BJ (cell line): ENCODE data around the gene CACNA2D2. TPM values are rescaled to one million over a fixed set of nuclear protein-coding genes. Genes with fewer than 3 reads are reported as not detected.

Experiments
- CTCF ChIA-PET: fragments of 350-600 bp; formaldehyde crosslinking; extraction: SDS; loops from one replicate; lab custom pipeline; 2021; ENCODE audit warnings: antibody characterized with exemption, inconsistent platforms; lab: Yijun Ruan, JAX
- POLR2A ChIA-PET: fragments of 300-600 bp; sonication (Branson Sonifier 250); formaldehyde crosslinking; extraction: SDS; loops from one replicate; lab custom pipeline; 2021; ENCODE audit warnings: antibody characterized with exemption; lab: Charles Lee
- DNase-seq: peaks from one replicate; pipeline ENCODE4 v3.0.0-alpha.2; 2011; ENCODE audit warnings: low read depth
- H3K27me3 ChIP-seq: 2 replicates; pipeline ENCODE4 v1.6.0; 2011; ENCODE audit warnings: low read length; ENCODE audit not compliant: control insufficient read depth, insufficient read depth
- H3K36me3 ChIP-seq: 2 replicates; pipeline ENCODE4 v1.5.1; 2011; ENCODE audit warnings: low read length; ENCODE audit not compliant: control insufficient read depth, insufficient read depth
- H3K4me3 ChIP-seq: 2 replicates; pipeline ENCODE4 v1.5.1; 2011; ENCODE audit warnings: low read depth, mild to moderate bottlenecking, control low read depth, low read length
- polyA plus RNA-seq: library from polyadenylated mRNA; depleted of rRNA; stranded (reverse); fragments of >200 nt; gene quantifications from 2 replicates; pipeline ENCODE4 v1.2.3, GENCODE V29; 2011
- TF ChIP-seq, protein P1 (sequence below): IDR thresholded peaks from 2 replicates; pipeline ENCODE4 v1.5.1; 2011; ENCODE audit warnings: low read depth, mild to moderate bottlenecking, control low read depth, inconsistent platforms, low read length, moderate library complexity; ENCODE audit not compliant: insufficient read depth

The CACNA2D2 gene
- polyA plus RNA-seq, 1 experiment, result 0.11 TPM

DNA sequence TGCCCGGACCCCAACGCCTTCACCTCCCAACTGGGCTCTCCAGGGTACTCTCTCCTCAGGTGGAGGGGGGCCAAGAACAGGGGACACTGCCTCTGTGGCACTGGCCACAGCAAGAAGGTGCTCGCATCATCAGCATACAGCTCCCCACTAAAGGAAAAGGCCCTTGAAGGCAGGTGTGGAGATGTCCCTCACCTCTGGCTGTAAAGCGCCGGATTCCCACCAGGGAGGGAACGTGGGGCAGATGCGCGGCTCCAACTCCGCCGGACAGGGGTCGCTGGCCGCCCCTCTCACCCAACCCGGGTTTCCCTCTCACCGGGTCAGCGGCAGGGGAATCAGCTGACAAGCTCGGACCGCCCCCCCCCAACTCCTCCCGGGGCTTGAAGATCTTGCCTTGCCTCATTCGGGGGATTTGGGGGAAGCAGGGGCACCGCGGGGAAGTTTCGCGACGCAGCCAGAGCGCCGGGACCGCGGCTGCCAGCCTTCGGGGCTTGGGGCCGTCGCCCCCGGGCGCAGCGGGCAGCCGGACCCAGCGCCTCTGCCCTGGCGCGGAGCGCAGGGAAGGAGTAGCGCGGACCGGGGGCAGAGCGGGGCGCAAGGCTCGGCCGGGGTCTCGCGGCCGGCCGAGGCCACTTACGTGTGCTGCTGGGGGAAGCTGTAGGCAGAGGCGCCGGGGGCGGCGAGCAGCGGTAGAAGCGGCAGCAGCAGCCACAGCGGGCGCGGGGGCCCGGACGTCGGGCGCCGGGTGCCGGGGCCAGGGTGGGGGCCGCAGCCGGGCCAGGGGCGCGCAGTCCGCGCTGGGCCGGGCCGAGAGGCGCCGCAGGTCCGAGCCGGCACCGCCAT is 630 bp downstream of the CACNA2D2 start:
- DNase-seq, result no peak
- H3K27me3 ChIP-seq, result peaks cover 35% of the 10 kb centered on the region
- POLR2A ChIA-PET, result no interaction called here
- no peak overlapping the region for H3K4me3 ChIP-seq
- TF ChIP-seq, protein P1, sequence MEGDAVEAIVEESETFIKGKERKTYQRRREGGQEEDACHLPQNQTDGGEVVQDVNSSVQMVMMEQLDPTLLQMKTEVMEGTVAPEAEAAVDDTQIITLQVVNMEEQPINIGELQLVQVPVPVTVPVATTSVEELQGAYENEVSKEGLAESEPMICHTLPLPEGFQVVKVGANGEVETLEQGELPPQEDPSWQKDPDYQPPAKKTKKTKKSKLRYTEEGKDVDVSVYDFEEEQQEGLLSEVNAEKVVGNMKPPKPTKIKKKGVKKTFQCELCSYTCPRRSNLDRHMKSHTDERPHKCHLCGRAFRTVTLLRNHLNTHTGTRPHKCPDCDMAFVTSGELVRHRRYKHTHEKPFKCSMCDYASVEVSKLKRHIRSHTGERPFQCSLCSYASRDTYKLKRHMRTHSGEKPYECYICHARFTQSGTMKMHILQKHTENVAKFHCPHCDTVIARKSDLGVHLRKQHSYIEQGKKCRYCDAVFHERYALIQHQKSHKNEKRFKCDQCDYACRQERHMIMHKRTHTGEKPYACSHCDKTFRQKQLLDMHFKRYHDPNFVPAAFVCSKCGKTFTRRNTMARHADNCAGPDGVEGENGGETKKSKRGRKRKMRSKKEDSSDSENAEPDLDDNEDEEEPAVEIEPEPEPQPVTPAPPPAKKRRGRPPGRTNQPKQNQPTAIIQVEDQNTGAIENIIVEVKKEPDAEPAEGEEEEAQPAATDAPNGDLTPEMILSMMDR, result no peak
- H3K36me3 ChIP-seq, result no peaks in the 10 kb centered on the region
- CTCF ChIA-PET, result no interaction called here

DNA sequence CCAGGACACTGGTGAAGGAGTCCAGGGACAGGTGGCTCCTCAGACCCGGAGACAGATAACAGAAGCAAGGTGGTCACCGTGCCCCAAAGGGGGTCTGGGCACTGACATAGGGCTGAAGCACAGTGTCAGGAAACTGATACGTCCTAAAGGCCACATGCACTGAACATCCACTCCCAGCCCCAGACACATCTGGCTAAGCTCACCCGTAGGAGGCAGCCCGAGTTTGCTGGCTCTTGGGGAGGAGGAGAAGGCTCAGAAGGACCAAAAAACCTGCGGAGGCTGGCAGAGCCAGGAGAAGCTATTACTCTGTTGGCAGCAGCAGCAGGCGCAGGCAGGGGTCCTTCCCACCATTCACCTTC is 1.2 kb downstream of the CACNA2D2 start:
- no peak for DNase-seq

DNA sequence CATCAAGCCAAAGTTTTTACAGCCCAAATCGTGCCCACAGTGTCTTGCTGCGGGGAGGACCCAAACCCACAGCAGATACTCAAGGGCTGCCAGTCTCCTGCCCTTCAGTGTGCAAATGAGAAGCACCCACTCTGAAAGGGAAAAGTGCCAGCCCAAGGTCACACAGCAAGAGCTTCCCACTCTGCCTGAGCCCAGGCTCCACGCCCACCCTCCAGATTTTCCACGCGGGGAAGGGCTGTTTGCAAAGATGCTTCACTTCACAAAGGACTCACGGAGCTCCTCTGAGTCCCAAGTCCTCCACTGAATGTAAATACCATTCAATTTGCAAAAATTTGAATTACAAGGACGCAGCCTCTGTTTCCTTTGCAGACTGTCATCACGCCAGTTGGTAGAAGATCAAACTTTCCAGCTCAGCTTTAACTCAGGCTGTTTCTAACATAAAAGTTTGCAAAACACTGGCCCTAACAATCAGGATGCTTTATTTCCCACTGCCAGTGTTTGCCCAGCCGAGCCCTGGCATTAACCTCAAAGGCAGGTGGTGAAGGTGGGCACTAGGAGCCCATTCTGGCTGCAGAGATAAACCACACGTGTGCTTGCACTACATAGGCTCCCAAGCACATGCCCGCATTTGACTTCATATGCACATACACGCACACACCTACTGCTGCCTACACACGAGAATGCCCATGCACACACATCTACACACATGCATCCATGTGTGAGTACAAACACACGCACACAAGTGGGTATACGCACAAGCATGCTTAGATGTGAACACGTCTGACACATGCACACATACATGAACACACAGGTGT is 7.6 kb downstream of the CACNA2D2 start:
- TF ChIP-seq, protein P1, result no peak
- Histone ChIP-seq H3K36me3 (no peaks in the 10 kb centered on the region), H3K27me3 (peaks cover 6% of the 10 kb centered on the region; the same call in 1 of the 2 replicates), H3K4me3 (no peak overlapping the region)
- POLR2A ChIA-PET, result no interaction called here
- CTCF ChIA-PET, result interaction anchor here (0.9 to 1.4 kb wide), 3 partner anchors 42 to 66 kb away, joined by 3 to 4 read pairs (median 3); no protein-coding TSS in a partner anchor
- no peak for DNase-seq

More for the DNA sequence above, 1.2 kb downstream of the CACNA2D2 start:
- ChIA-PET POLR2A (no interaction called here), CTCF (no interaction called here)
- Histone ChIP-seq H3K4me3 (no peak overlapping the region), H3K36me3 (no peaks in the 10 kb centered on the region), H3K27me3 (peaks cover 35% of the 10 kb centered on the region)
- TF ChIP-seq, protein P1, result no peak

DNA sequence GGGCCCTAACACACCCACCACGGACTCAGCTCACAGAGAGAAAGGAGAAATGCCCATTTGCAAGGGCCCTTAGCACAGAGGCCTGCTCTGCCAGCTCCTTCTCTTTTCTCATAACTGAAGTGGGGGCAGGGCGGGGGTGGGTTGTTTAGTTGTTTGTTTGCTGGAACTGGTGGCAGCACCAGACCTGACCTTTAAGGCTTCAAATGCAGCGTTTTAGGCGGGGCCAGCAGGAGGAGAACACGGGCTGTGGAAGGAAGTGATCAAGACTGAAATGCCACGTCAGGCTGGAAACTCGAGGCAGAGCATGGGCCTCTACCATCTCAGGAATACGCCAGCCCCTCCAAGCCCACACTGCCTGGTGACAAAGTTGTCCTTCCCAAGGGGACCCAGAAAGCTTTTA is 9.3 kb downstream of the CACNA2D2 start:
- ChIA-PET CTCF (no interaction called here), POLR2A (no interaction called here)
- no peak for DNase-seq
- Histone ChIP-seq H3K27me3 (no peaks in the 10 kb centered on the region; the same call in 1 of the 2 replicates), H3K4me3 (no peak overlapping the region), H3K36me3 (no peaks in the 10 kb centered on the region)
- TF ChIP-seq, protein P1, result no peak

DNA sequence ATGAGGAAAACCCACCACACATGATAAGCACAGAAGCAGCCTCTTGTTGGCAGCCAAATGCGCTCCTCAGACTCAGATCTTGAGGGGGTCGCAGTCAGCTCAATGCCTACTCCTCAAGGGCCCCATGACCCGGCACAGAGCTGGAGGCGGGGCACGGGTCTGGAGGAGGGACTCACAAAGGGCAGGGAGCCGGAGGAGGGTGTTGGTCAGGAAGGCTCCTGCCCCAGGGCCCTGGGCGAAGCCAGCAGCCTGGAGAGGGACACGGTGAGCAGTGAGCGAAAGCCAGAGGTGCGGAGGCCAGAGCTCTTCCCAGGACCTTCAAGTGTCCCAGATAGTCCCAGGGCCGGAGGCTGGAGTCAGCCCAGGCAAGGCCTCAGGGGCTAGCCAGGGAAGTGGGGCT is 9.8 kb downstream of the CACNA2D2 start:
- no peak for DNase-seq
- Histone ChIP-seq H3K4me3 (no peak overlapping the region), H3K36me3 (no peaks in the 10 kb centered on the region), H3K27me3 (no peaks in the 10 kb centered on the region; the same call in 1 of the 2 replicates)
- TF ChIP-seq, protein P1, result no peak
- ChIA-PET POLR2A (no interaction called here), CTCF (no interaction called here)
